KMS-11 (cell line): ENCODE measurements around the gene DNAJC3.
"Not testable (repeated sequence)": the region's sequence is repeated elsewhere in the genome, so short reads cannot be mapped to it uniquely, and the experiment has no call there.

ENCODE experiments used
- H2AFZ ChIP-seq: fragments of 200-600 bp; sonication (generic); 2 replicates; pipeline ENCODE4 v1.6.1; 2016; ENCODE audit warnings: antibody characterized with exemption, mixed run types, low read depth
- H3K27ac ChIP-seq: fragments of 200-600 bp; sonication (generic); 2 replicates; pipeline ENCODE4 v1.6.1; 2016; ENCODE audit warnings: mild to moderate bottlenecking, mixed run types
- H3K27me3 ChIP-seq: fragments of 200-600 bp; sonication (generic); 2 replicates; pipeline ENCODE4 v1.6.1; 2017; ENCODE audit warnings: mild to moderate bottlenecking, low read depth, mixed run types, moderate library complexity; ENCODE audit not compliant: insufficient read depth
- H3K36me3 ChIP-seq: fragments of 200-600 bp; sonication (generic); 2 replicates; pipeline ENCODE4 v1.6.1; 2017; ENCODE audit warnings: mild to moderate bottlenecking, mixed run types; ENCODE audit not compliant: insufficient read depth
- H3K4me1 ChIP-seq: fragments of 200-600 bp; sonication (generic); 2 replicates; pipeline ENCODE4 v1.6.1; 2016; ENCODE audit warnings: mild to moderate bottlenecking, low read depth, mixed run types; ENCODE audit not compliant: poor library complexity, severe bottlenecking
- H3K4me2 ChIP-seq: fragments of 200-600 bp; sonication (generic); 2 replicates; pipeline ENCODE4 v1.7.0; 2016; ENCODE audit warnings: mild to moderate bottlenecking, mixed run types
- H3K4me3 ChIP-seq: fragments of 200-600 bp; sonication (generic); IDR thresholded peaks from 2 replicates; pipeline ENCODE4 v1.6.1; 2017; ENCODE audit warnings: low read depth, low read length, mixed read lengths; ENCODE audit not compliant: insufficient read depth
- H3K79me2 ChIP-seq: fragments of 200-600 bp; sonication (generic); 2 replicates; pipeline ENCODE4 v1.6.1; 2016; ENCODE audit warnings: low read depth, mixed run types; ENCODE audit not compliant: insufficient read depth
- H3K9ac ChIP-seq: fragments of 200-600 bp; sonication (generic); 2 replicates; pipeline ENCODE4 v1.6.1; 2016; ENCODE audit warnings: mild to moderate bottlenecking, mixed run types
- H4K20me1 ChIP-seq: fragments of 200-600 bp; sonication (generic); 2 replicates; pipeline ENCODE4 v1.6.1; 2016; ENCODE audit warnings: mild to moderate bottlenecking, mixed run types; ENCODE audit not compliant: insufficient read depth
- CTCF ChIP-seq: fragments of 200-600 bp; sonication (generic); conservative IDR thresholded peaks from 2 replicates; pipeline ENCODE4 v1.6.1; 2017; ENCODE audit warnings: low read depth, mild to moderate bottlenecking, antibody characterized with exemption, low read length, moderate library complexity, mixed read lengths

Gene DNAJC3

GRCh38 chr13:95728957-95729356 is 52.0 kb downstream of the DNAJC3 start:
- Histone ChIP-seq H3K36me3 (no peaks in the 10 kb centered on the region), H3K79me2 (peaks cover 4% of the 10 kb centered on the region; the same call in 1 of the 2 replicates), H3K4me3 (no peak overlapping the region), H3K4me1 (no peaks in the 10 kb centered on the region), H3K4me2 (no peak overlapping the region), H3K9ac (no peak overlapping the region), H4K20me1 (no peaks in the 10 kb centered on the region), H3K27ac (no peak overlapping the region), H2AFZ (no peak overlapping the region), H3K27me3 (no peaks in the 10 kb centered on the region)
- no peak for TF ChIP-seq CTCF

- no peak overlapping the region for H3K9ac ChIP-seq
- no peak overlapping the region for H3K4me3 ChIP-seq
- H2AFZ ChIP-seq = no peak overlapping the region
Measured at GRCh38 chr13:95734124-95734523, 57.2 kb downstream of the DNAJC3 start.

GRCh38 chr13:95740071-95740978 is 63.4 kb downstream of the DNAJC3 start:
- not testable (repeated sequence) for H3K79me2 ChIP-seq, H3K9ac ChIP-seq, H3K4me1 ChIP-seq, H3K4me3 ChIP-seq, H3K27ac ChIP-seq, H3K27me3 ChIP-seq, H2AFZ ChIP-seq, H3K36me3 ChIP-seq, H4K20me1 ChIP-seq, H3K4me2 ChIP-seq

More at GRCh38 chr13:95734124-95734523, 57.2 kb downstream of the DNAJC3 start:
- Histone ChIP-seq H3K27ac (no peak overlapping the region), H3K4me1 (no peaks in the 10 kb centered on the region), H4K20me1 (no peaks in the 10 kb centered on the region), H3K4me2 (no peak overlapping the region), H3K79me2 (peaks cover 8% of the 10 kb centered on the region; the same call in 1 of the 2 replicates), H3K36me3 (no peaks in the 10 kb centered on the region), H3K27me3 (no peaks in the 10 kb centered on the region)
- TF ChIP-seq CTCF = no peak

- Histone ChIP-seq H4K20me1 (no peaks in the 10 kb centered on the region), H2AFZ (no peak overlapping the region), H3K4me1 (no peaks in the 10 kb centered on the region), H3K9ac (no peak overlapping the region), H3K4me2 (no peak overlapping the region), H3K27me3 (no peaks in the 10 kb centered on the region), H3K4me3 (no peak overlapping the region), H3K27ac (no peak overlapping the region), H3K36me3 (no peaks in the 10 kb centered on the region; the same call in 1 of the 2 replicates), H3K79me2 (peaks cover 4% of the 10 kb centered on the region; the same call in 1 of the 2 replicates)
- no peak for TF ChIP-seq CTCF
Measured at GRCh38 chr13:95740979-95741320, 64.0 kb downstream of the DNAJC3 start.
